A673 (cell line): ENCODE results near the gene TPD52L1. TPM values are rescaled to one million over a fixed set of nuclear protein-coding genes. Genes with fewer than 3 reads are reported as not detected.

Source experiments
- BruUV-seq: library from RNA; stranded (reverse); fragments of 400-500 nt; replicated peaks from 2 replicates; lab custom pipeline; 2021; lab: Mats Ljungman, UMichigan
- CTCF ChIA-PET: fragments of 300-600 bp; sonication (Branson Sonifier 250); formaldehyde crosslinking; loops from one replicate; lab custom pipeline; 2022; ENCODE audit warnings: antibody characterized with exemption; lab: Charles Lee
- POLR2A ChIA-PET: fragments of 300-600 bp; sonication (Branson Sonifier 250); formaldehyde crosslinking; loops from one replicate; lab custom pipeline; 2022; ENCODE audit warnings: antibody characterized with exemption; ENCODE audit not compliant: low non-redundant PET; lab: Charles Lee
- DNase-seq: peaks from one replicate; pipeline ENCODE4 v3.0.0-alpha.2; 2015; ENCODE audit warnings: low spot score
- H3K27ac ChIP-seq: fragments of 200-600 bp; sonication (generic); 2 replicates; pipeline ENCODE4 v1.5.1; 2016; ENCODE audit warnings: mixed run types, low read depth, mild to moderate bottlenecking, mixed read lengths, antibody characterized with exemption, low read length; ENCODE audit not compliant: poor library complexity, severe bottlenecking
- H3K27me3 ChIP-seq: fragments of 200-600 bp; sonication (generic); replicated peaks from 2 replicates; pipeline ENCODE4 v1.6.1; 2017; ENCODE audit warnings: mixed run types, low read depth, mild to moderate bottlenecking, mixed read lengths, antibody characterized with exemption, low read length; ENCODE audit not compliant: insufficient read depth, poor library complexity
- H3K36me3 ChIP-seq: fragments of 200-600 bp; sonication (generic); 2 replicates; pipeline ENCODE4 v1.6.1; 2016; ENCODE audit warnings: mixed run types, mild to moderate bottlenecking, mixed read lengths, antibody characterized with exemption, low read length; ENCODE audit not compliant: insufficient read depth, poor library complexity, severe bottlenecking
- H3K4me1 ChIP-seq: fragments of 200-600 bp; sonication (generic); 2 replicates; pipeline ENCODE4 v1.6.1; 2017; ENCODE audit warnings: mixed run types, mild to moderate bottlenecking, mixed read lengths, antibody characterized with exemption, low read length; ENCODE audit not compliant: insufficient read depth, poor library complexity, severe bottlenecking
- H3K4me3 ChIP-seq: fragments of 200-600 bp; sonication (generic); 2 replicates; pipeline ENCODE4 v1.5.1; 2016; ENCODE audit warnings: low read depth, mixed run types, mild to moderate bottlenecking, mixed read lengths, low read length; ENCODE audit not compliant: poor library complexity, severe bottlenecking
- H3K9me3 ChIP-seq: fragments of 200-600 bp; sonication (generic); 2 replicates; pipeline ENCODE4 v1.6.1; 2016; ENCODE audit warnings: mixed run types, low read depth, mild to moderate bottlenecking, mixed read lengths, antibody characterized with exemption, low read length; ENCODE audit not compliant: poor library complexity, severe bottlenecking
- EZH2 ChIP-seq: fragments of 200-600 bp; sonication (generic); IDR thresholded peaks from 2 replicates; pipeline ENCODE4 v1.6.1; 2017; ENCODE audit warnings: borderline replicate concordance, low read depth, mild to moderate bottlenecking, mixed read lengths, antibody characterized with exemption, low read length; ENCODE audit not compliant: poor library complexity, severe bottlenecking
- intact Hi-C: fragments of 100-400 bp; cut with micrococcal nuclease; formaldehyde crosslinking; loops from one replicate; pipeline ENCODE4 v1.10.0; 2022; ENCODE audit not compliant: unreplicated experiment
- total RNA-seq: library from RNA; stranded (reverse); gene quantifications from 2 replicates; pipeline ENCODE4 v1.2.3, GENCODE V29; 2021
- TF ChIP-seq, protein P1 (sequence below): fragments of 300-800, 200-600 bp; sonication (generic); conservative IDR thresholded peaks from 2 replicates; pipeline ENCODE4 v1.5.1; 2017; ENCODE audit warnings: low read depth, mild to moderate bottlenecking, antibody characterized with exemption, low read length, moderate library complexity, mixed read lengths

The TPD52L1 gene
- total RNA-seq, 1 experiment from 2014 or later = 2.0 TPM

DNA sequence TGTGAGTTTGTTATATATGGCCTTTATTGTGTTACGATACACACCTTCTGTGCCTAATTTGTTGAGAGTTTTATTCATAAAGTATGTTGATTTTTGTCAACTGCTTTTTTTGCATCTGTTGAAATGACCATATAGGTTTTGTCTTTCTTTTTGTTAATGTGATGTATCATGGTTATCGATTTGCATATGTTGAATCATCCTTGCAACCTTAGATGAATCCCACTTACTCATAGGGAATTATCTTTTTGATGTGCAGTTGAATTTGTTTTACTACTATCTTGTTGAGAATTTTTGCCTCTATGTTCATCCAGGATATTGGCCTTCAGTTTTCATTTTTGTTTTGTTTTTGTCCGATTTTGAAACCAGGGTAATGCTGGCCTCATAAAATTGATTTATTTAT is 45.7 kb upstream of the TPD52L1 start:
- POLR2A ChIA-PET = no interaction called here
- no peak for DNase-seq
- H3K27ac ChIP-seq = no peak overlapping the region
- no TSS peak for BruUV-seq
- peaks cover 27% of the 10 kb centered on the region for H3K9me3 ChIP-seq
- no peaks in the 10 kb centered on the region for H3K27me3 ChIP-seq
- CTCF ChIA-PET = no interaction called here
- H3K4me1 ChIP-seq = peaks cover 24% of the 10 kb centered on the region
- TF ChIP-seq, protein P1, sequence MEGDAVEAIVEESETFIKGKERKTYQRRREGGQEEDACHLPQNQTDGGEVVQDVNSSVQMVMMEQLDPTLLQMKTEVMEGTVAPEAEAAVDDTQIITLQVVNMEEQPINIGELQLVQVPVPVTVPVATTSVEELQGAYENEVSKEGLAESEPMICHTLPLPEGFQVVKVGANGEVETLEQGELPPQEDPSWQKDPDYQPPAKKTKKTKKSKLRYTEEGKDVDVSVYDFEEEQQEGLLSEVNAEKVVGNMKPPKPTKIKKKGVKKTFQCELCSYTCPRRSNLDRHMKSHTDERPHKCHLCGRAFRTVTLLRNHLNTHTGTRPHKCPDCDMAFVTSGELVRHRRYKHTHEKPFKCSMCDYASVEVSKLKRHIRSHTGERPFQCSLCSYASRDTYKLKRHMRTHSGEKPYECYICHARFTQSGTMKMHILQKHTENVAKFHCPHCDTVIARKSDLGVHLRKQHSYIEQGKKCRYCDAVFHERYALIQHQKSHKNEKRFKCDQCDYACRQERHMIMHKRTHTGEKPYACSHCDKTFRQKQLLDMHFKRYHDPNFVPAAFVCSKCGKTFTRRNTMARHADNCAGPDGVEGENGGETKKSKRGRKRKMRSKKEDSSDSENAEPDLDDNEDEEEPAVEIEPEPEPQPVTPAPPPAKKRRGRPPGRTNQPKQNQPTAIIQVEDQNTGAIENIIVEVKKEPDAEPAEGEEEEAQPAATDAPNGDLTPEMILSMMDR = no peak
- no peak for TF ChIP-seq EZH2
- intact Hi-C loops = no loop called here
- H3K4me3 ChIP-seq = no peak overlapping the region
- H3K36me3 ChIP-seq = peaks cover 3% of the 10 kb centered on the region

DNA sequence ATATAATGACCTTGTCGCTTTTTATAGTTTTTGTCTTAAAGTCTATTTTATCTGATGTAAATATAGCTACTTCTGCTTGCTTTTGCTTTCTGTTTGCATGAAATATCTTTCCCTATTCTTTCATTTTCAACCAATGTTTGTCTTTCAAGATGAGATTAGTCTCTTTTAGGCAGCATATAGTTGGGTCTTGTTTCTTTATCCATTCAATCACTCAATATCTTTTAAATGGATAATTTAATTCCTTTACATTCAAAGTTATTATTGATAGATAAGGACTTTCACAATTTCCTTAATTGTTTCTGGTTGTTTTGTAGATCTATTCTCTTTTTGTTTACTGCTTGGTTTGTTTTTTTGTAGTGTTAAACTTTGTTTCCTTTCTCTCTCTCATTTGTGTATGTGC is 43.5 kb upstream of the TPD52L1 start:
- no peaks in the 10 kb centered on the region for H3K27me3 ChIP-seq
- H3K4me1 ChIP-seq = peaks cover 4% of the 10 kb centered on the region
- no peak overlapping the region for H3K4me3 ChIP-seq
- peaks cover 27% of the 10 kb centered on the region for H3K9me3 ChIP-seq
- ChIA-PET POLR2A (no interaction called here), CTCF (no interaction called here)
- peaks cover 3% of the 10 kb centered on the region for H3K36me3 ChIP-seq
- TF ChIP-seq, protein P1 = no peak
- TF ChIP-seq EZH2 = no peak
- no TSS peak for BruUV-seq
- intact Hi-C loops = no loop called here
- DNase-seq = no peak
- H3K27ac ChIP-seq = no peak overlapping the region

DNA sequence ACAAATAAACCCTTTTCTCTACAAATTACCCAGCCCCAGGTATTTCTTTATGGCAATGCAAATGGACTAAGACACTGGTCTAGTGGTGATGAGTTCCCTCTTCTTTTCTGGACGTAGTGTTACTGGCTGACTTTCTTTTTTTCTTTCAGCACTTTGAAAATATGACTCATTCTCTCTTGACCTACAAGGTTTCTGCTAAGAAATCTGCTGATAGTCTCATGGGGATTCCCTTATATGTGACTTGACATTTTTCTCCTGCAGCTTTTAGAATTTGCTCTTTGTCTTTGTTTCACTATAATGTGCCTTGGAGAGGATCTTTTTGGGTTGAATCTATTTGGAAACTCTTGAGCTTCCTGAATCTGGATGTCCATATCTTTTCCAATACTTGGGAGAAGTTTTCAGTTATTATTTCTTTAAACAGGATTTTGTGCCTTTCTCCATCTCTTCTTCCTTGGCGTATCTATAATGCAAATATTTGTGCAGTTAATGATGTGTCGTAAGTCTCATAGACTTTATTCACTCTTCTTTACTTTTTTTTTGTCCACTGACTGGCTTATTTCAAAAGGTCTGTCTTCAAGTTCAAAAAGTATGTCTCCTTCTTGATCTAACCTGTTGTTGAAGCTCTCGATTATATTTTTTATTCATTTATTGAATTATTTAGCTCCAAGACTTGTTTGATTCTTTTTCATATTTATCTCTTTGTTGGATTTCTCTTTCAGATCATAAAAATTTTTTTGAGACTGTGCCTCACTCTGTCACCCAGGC is 42.2 kb upstream of the TPD52L1 start:
- POLR2A ChIA-PET = no interaction called here

More for the DNA sequence above, 42.2 kb upstream of the TPD52L1 start:
- no peak for DNase-seq
- H3K4me1 ChIP-seq = no peaks in the 10 kb centered on the region
- H3K4me3 ChIP-seq = no peak overlapping the region
- H3K27me3 ChIP-seq = no peaks in the 10 kb centered on the region
- peaks cover 3% of the 10 kb centered on the region for H3K36me3 ChIP-seq
- no peak for TF ChIP-seq EZH2
- TF ChIP-seq, protein P1 = no peak
- H3K9me3 ChIP-seq = peaks cover 27% of the 10 kb centered on the region
- H3K27ac ChIP-seq = no peak overlapping the region
- no TSS peak for BruUV-seq
- CTCF ChIA-PET = interaction anchor here (0.7 kb wide), 1 partner anchor 926 kb away, joined by 3 read pairs; no protein-coding TSS in a partner anchor
- intact Hi-C loops = no loop called here
